Lung (tissue), 12 donors: ENCODE data around the gene SIRPG. TPM values are rescaled to one million over a fixed set of nuclear protein-coding genes. Genes with fewer than 3 reads are reported as not detected.
"Not testable (repeated sequence)": the region's sequence is repeated elsewhere in the genome, so short reads cannot be mapped to it uniquely, and the experiment has no call there.

Experiments
- ATAC-seq: fragments of 200-7000 bp; cut with Tn5 transposase; one replicate; pipeline ENCODE4 v1.9.1; 2020; ENCODE audit warnings: moderate number of reproducible peaks; ENCODE audit not compliant: insufficient read depth, low FRiP score
- DNase-seq, 3 donors: peaks; one replicate each; pipeline ENCODE4 v3.0.0-alpha.2; 2013 to 2017
- H3K27ac ChIP-seq, 2 donors: one replicate each; pipeline ENCODE4 v1.5.1; 2013; ENCODE audit warnings: mild to moderate bottlenecking in 2 of 2, moderate library complexity in 2 of 2, control low read depth in 1 of 2, inconsistent platforms in 1 of 2, low read depth in 1 of 2, low read length in 1 of 2
- H3K27me3 ChIP-seq, 3 donors: one replicate each; pipeline ENCODE4 v1.5.1; 2013; ENCODE audit warnings: low read length in 2 of 3; ENCODE audit not compliant: control insufficient read depth in 3 of 3, insufficient read depth in 3 of 3
- H3K36me3 ChIP-seq, 4 donors: one replicate each; pipeline ENCODE4 v1.5.1; 2013; ENCODE audit warnings: low read length in 4 of 4, mild to moderate bottlenecking in 1 of 4, moderate library complexity in 1 of 4; ENCODE audit not compliant: control insufficient read depth in 4 of 4, insufficient read depth in 4 of 4
- H3K4me1 ChIP-seq, 5 donors: one replicate each; pipeline ENCODE4 v1.5.1; 2013; ENCODE audit warnings: low read length in 5 of 5, mild to moderate bottlenecking in 2 of 5, moderate library complexity in 1 of 5; ENCODE audit not compliant: control insufficient read depth in 5 of 5, insufficient read depth in 5 of 5
- H3K4me3 ChIP-seq: one replicate; pipeline ENCODE4 v1.5.1; 2013; ENCODE audit warnings: mild to moderate bottlenecking, control low read depth, moderate library complexity
- H3K9ac ChIP-seq, 2 donors: one replicate each; pipeline ENCODE4 v1.5.1; 2013; ENCODE audit warnings: low read length in 2 of 2, control low read depth in 1 of 2; ENCODE audit not compliant: insufficient read depth in 1 of 2
- H3K9me3 ChIP-seq, 4 donors: one replicate each; pipeline ENCODE4 v1.5.1; 2013; ENCODE audit warnings: low read length in 3 of 4, mild to moderate bottlenecking in 1 of 4, moderate library complexity in 1 of 4; ENCODE audit not compliant: control insufficient read depth in 4 of 4, insufficient read depth in 3 of 4
- WGBS, 2 donors: extraction: QIAGEN DNeasy Blood & Tissue Kit; methylation state at CpG; one replicate each; pipeline ENCODE4 v1.1.7; 2013; 5-methylcytosine and 5-hydroxymethylcytosine counted together
- polyA plus RNA-seq, 2 donors: library from polyadenylated mRNA; stranded (reverse); fragments of 200-250 nt; gene quantifications; one replicate each; pipeline ENCODE4 v1.2.1, GENCODE V29; 2013
- total RNA-seq, 2 donors: library from RNA; depleted of rRNA in 1 of 2; stranded (reverse); fragments of >200 nt in 1 of 2; gene quantifications; one replicate each; pipeline ENCODE4 v1.2.1, GENCODE V29; 2014 to 2021
- TF ChIP-seq, protein P1 (sequence below): IDR thresholded peaks from 2 replicates; pipeline ENCODE4 v1.5.1; 2012; ENCODE audit warnings: mild to moderate bottlenecking; ENCODE audit errors: control extremely low read depth, extremely low read depth
- donor health status: control.
- donor health status: control.
- donor health status: Bipolar disorder and iron deficiency.
- donor health status: healthy.
- donor health status: DM: yes; HTN: yes; CAD: no.

Gene SIRPG
- total and polyA plus RNA-seq, 4 donors: 0.28 to 1.8 (median 0.76) TPM

GRCh38 chr20:1644101-1644962 is 13.2 kb downstream of the SIRPG start:
- Histone ChIP-seq H3K27ac (no peak overlapping the region), H3K4me3 (no peak overlapping the region), H3K9ac (no peak overlapping the region), H3K9me3 (peaks cover 0 to 5% (median 0%) of the 10 kb centered on the region in 4 donors), H3K27me3 (no peaks in the 10 kb centered on the region), H3K4me1 (no peaks in the 10 kb centered on the region), H3K36me3 (no peaks in the 10 kb centered on the region)
- WGBS, 2 donors: 93 to 96% methylated on average over 8 of the region's 8 CpGs
- no peak for DNase-seq
- no peak for ATAC-seq
- TF ChIP-seq, protein P1, sequence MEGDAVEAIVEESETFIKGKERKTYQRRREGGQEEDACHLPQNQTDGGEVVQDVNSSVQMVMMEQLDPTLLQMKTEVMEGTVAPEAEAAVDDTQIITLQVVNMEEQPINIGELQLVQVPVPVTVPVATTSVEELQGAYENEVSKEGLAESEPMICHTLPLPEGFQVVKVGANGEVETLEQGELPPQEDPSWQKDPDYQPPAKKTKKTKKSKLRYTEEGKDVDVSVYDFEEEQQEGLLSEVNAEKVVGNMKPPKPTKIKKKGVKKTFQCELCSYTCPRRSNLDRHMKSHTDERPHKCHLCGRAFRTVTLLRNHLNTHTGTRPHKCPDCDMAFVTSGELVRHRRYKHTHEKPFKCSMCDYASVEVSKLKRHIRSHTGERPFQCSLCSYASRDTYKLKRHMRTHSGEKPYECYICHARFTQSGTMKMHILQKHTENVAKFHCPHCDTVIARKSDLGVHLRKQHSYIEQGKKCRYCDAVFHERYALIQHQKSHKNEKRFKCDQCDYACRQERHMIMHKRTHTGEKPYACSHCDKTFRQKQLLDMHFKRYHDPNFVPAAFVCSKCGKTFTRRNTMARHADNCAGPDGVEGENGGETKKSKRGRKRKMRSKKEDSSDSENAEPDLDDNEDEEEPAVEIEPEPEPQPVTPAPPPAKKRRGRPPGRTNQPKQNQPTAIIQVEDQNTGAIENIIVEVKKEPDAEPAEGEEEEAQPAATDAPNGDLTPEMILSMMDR: no peak

DNA sequence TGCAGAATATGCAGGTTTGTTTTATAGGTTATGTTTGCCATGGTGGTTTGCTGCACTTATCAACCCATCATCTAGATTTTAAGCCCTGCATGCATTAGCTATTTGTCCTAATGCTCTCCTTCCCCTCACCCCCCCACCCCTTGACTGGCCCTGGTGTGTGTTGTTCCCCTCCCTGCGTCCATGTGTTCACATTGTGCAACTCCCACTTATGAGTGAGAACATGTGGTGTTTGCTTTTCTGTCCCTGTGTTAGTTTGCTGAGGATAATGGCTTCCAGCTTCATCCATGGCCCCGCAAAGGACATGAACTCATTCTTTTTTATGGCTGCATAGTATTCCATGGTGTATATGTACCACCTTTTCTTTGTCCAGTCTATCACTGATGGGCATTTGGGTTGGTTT is 18.9 kb downstream of the SIRPG start:
- not testable (repeated sequence) for H3K4me1 ChIP-seq, H3K27me3 ChIP-seq, H3K36me3 ChIP-seq, H3K9ac ChIP-seq, H3K27ac ChIP-seq, H3K9me3 ChIP-seq, H3K4me3 ChIP-seq, ATAC-seq, DNase-seq
- WGBS, 2 donors: 59 to 69% methylated on average over 2 of the region's 2 CpGs

DNA sequence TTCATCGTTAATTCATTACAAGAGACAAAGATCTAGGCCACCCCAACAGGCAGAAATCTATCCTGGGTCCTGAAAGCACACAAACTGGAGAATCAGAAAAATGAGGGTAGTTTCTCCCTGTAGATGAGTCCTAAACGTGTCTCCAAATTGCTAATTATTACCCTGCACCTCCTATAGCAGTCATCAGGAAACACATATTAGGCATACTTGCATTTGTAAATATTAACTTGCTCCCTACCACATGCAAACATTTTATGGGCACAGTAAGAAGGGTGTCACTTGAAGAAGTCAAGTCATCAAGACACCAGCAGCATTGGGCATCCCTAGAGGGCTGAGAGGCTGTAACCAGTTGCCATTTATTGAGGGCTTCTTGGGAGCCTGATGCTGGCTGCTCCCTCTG is 19.8 kb downstream of the SIRPG start:
- Histone ChIP-seq H3K4me3 (no peak overlapping the region), H3K36me3 (no peaks in the 10 kb centered on the region), H3K27ac (no peak overlapping the region), H3K9me3 (no peaks in the 10 kb centered on the region), H3K27me3 (no peaks in the 10 kb centered on the region), H3K4me1 (no peaks in the 10 kb centered on the region), H3K9ac (no peak overlapping the region)
- 81 to 89% methylated on average over 2 of the region's 2 CpGs for WGBS, 2 donors
- ATAC-seq (no peak), DNase-seq (no peak)
- TF ChIP-seq, protein P1: no peak

DNA sequence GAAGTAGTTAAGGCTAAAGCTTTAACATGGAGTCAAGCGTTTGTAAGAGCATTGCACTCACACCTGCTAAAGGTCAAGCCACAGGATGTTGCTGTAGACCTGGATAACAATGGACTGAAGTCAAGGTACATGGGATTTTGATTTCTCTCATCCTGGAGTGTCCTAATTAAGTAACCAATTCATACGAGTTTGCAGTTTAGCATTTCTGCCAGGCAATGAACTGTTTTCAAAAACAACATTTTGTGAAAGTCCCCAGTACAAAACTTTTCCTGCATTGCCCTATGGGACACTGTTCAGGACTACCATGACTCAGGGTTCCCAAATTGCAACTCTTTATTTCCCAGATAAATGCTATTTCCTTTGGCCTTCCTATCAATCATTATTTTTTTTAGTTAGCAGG is 20.4 kb downstream of the SIRPG start:
- Histone ChIP-seq H3K4me1 (no peaks in the 10 kb centered on the region), H3K27me3 (no peaks in the 10 kb centered on the region), H3K27ac (no peak overlapping the region), H3K9ac (no peak overlapping the region), H3K4me3 (no peak overlapping the region), H3K36me3 (no peaks in the 10 kb centered on the region), H3K9me3 (no peaks in the 10 kb centered on the region)
- peak in 1 of 3 donors; percentile 6 for DNase-seq
- TF ChIP-seq, protein P1: no peak
- no peak for ATAC-seq
- WGBS, 2 donors: 52 to 70% methylated on average over 2 of the region's 2 CpGs
